Activated CD4-positive, alpha-beta memory T cell treated with anti-CD3 and anti-CD28 coated beads, Interleukin-2, amount 10 ng/mL, durations not matched to agents 7 days and 5 days (primary cell): ENCODE results near the gene IL17A. TPM values are rescaled to one million over a fixed set of nuclear protein-coding genes. Genes with fewer than 3 reads are reported as not detected.
"Not testable (repeated sequence)": the region's sequence is repeated elsewhere in the genome, so short reads cannot be mapped to it uniquely, and the experiment has no call there.

ENCODE experiments used
- CTCF ChIA-PET: fragments of 350-600 bp; sonication (Branson Sonifier 250); formaldehyde crosslinking; loops from one replicate; lab custom pipeline; 2021; ENCODE audit warnings: antibody characterized with exemption, inconsistent platforms; lab: Charles Lee
- POLR2A ChIA-PET: fragments of 350-600 bp; sonication (Branson Sonifier 250); formaldehyde crosslinking; loops from one replicate; lab custom pipeline; 2021; ENCODE audit warnings: antibody characterized with exemption; lab: Charles Lee
- DNase-seq: peaks from one replicate; pipeline ENCODE4 v3.0.0-alpha.2; 2020
- H3K27ac Mint-ChIP-seq: one replicate; pipeline ENCODE4 v1.8.0; 2021; ENCODE audit warnings: mild to moderate bottlenecking, mixed read lengths
- H3K27me3 Mint-ChIP-seq: one replicate; pipeline ENCODE4 v1.8.0; 2021; ENCODE audit warnings: mixed read lengths
- H3K36me3 Mint-ChIP-seq: one replicate; pipeline ENCODE4 v1.8.0; 2021; ENCODE audit warnings: low read depth, mixed read lengths
- H3K4me1 Mint-ChIP-seq: one replicate; pipeline ENCODE4 v1.8.0; 2021; ENCODE audit warnings: mixed read lengths
- H3K4me3 Mint-ChIP-seq: one replicate; pipeline ENCODE4 v1.8.0; 2021; ENCODE audit warnings: mild to moderate bottlenecking, mixed read lengths
- H3K9me3 Mint-ChIP-seq: one replicate; pipeline ENCODE4 v1.8.0; 2021; ENCODE audit warnings: mixed read lengths
- total RNA-seq, 2 experiments: library from RNA; stranded (reverse); gene quantifications; one replicate each; pipeline ENCODE4 v1.2.3, GENCODE V29; 2021

Gene IL17A
- total RNA-seq, 2 experiments from 2014 or later, result 5.5 to 6.2 TPM

- Mint-ChIP-seq H3K36me3 (no peaks in the 10 kb centered on the region), H3K27ac (no peak overlapping the region), H3K4me1 (peaks cover 31% of the 10 kb centered on the region), H3K9me3 (no peaks in the 10 kb centered on the region), H3K4me3 (no peak overlapping the region), H3K27me3 (peaks cover 17% of the 10 kb centered on the region)
- CTCF ChIA-PET, result interaction anchor here (0.6 kb wide), 1 partner anchor 243 kb away, joined by 6 read pairs; no protein-coding TSS in a partner anchor
- DNase-seq, result no peak
- POLR2A ChIA-PET, result no interaction called here
Observed at GRCh38 chr6:52154381-52154780, 31.8 kb upstream of the IL17A start.

GRCh38 chr6:52155791-52156576 is 30.2 kb upstream of the IL17A start:
- Mint-ChIP-seq H3K4me3 (no peak overlapping the region), H3K4me1 (peaks cover 31% of the 10 kb centered on the region), H3K27me3 (peaks cover 17% of the 10 kb centered on the region), H3K36me3 (no peaks in the 10 kb centered on the region), H3K9me3 (peaks cover 4% of the 10 kb centered on the region), H3K27ac (no peak overlapping the region)
- CTCF ChIA-PET, result interaction anchor here (1.0 kb wide), 2 partner anchors 15 to 107 kb away, joined by 3 read pairs; no protein-coding TSS in a partner anchor
- DNase-seq, result peak; percentile 21
- POLR2A ChIA-PET, result interaction anchor here (0.7 to 1.4 kb wide), 3 partner anchors 97 to 129 kb away, joined by 3 to 4 read pairs (median 4); partner anchors contain the start of gene MCM3

- peaks cover 4% of the 10 kb centered on the region for H3K36me3 Mint-ChIP-seq
- no peak overlapping the region for H3K27ac Mint-ChIP-seq
- ChIA-PET POLR2A (interaction anchor here (0.8 to 1.4 kb wide), 4 partner anchors 73 to 127 kb away, joined by 3 to 4 read pairs (median 4); partner anchors contain the start of gene MCM3), CTCF (interaction anchor here (0.7 to 1.8 kb wide), 5 partner anchors 22 to 506 kb away, joined by 3 to 6 read pairs (median 3); no protein-coding TSS in a partner anchor)
- no peak overlapping the region for H3K4me3 Mint-ChIP-seq
- peaks cover 7% of the 10 kb centered on the region for H3K9me3 Mint-ChIP-seq
- peaks cover 26% of the 10 kb centered on the region for H3K27me3 Mint-ChIP-seq
- peak; percentile 26 for DNase-seq
- H3K4me1 Mint-ChIP-seq, result peaks cover 45% of the 10 kb centered on the region
Observed at GRCh38 chr6:52157301-52157941, 28.8 kb upstream of the IL17A start.

- Mint-ChIP-seq H3K4me3 (no peak overlapping the region), H3K27me3 (peaks cover 34% of the 10 kb centered on the region), H3K4me1 (peaks cover 43% of the 10 kb centered on the region), H3K9me3 (peaks cover 7% of the 10 kb centered on the region), H3K36me3 (peaks cover 4% of the 10 kb centered on the region), H3K27ac (no peak overlapping the region)
- ChIA-PET CTCF (interaction anchor here (1.0 to 1.5 kb wide), 2 partner anchors 103 to 126 kb away, joined by 3 to 4 read pairs; no protein-coding TSS in a partner anchor), POLR2A (no interaction called here)
- DNase-seq, result no peak
Observed at GRCh38 chr6:52160472-52161104, 25.6 kb upstream of the IL17A start.

- ChIA-PET CTCF (interaction anchor here (0.7 to 4.0 kb wide), 5 partner anchors 14 to 238 kb away, joined by 3 to 51 read pairs (median 3); no protein-coding TSS in a partner anchor), POLR2A (interaction anchor here (0.9 to 1.5 kb wide), 3 partner anchors 102 to 501 kb away, joined by 3 to 8 read pairs (median 3); no protein-coding TSS in a partner anchor)
- Mint-ChIP-seq H3K4me1 (peaks cover 31% of the 10 kb centered on the region), H3K27me3 (peaks cover 37% of the 10 kb centered on the region), H3K9me3 (peaks cover 7% of the 10 kb centered on the region), H3K36me3 (peaks cover 4% of the 10 kb centered on the region), H3K27ac (no peak overlapping the region), H3K4me3 (no peak overlapping the region)
- DNase-seq, result no peak
Observed at GRCh38 chr6:52161689-52162438, 24.3 kb upstream of the IL17A start.

GRCh38 chr6:52162940-52163908 is 23.0 kb upstream of the IL17A start:
- Mint-ChIP-seq H3K27ac (no peak overlapping the region), H3K4me3 (no peak overlapping the region), H3K36me3 (peaks cover 4% of the 10 kb centered on the region), H3K9me3 (peaks cover 8% of the 10 kb centered on the region), H3K4me1 (peaks cover 19% of the 10 kb centered on the region), H3K27me3 (peaks cover 45% of the 10 kb centered on the region)
- DNase-seq, result no peak
- POLR2A ChIA-PET, result interaction anchor here (1.1 to 1.5 kb wide), 2 partner anchors 101 to 500 kb away, joined by 3 to 8 read pairs; no protein-coding TSS in a partner anchor
- CTCF ChIA-PET, result interaction anchor here (0.7 to 4.0 kb wide), 8 partner anchors 13 to 122 kb away, joined by 3 to 51 read pairs (median 4); no protein-coding TSS in a partner anchor

- peaks cover 19% of the 10 kb centered on the region for H3K4me1 Mint-ChIP-seq
- peaks cover 12% of the 10 kb centered on the region for H3K9me3 Mint-ChIP-seq
- no peak overlapping the region for H3K27ac Mint-ChIP-seq
- peaks cover 48% of the 10 kb centered on the region for H3K27me3 Mint-ChIP-seq
- CTCF ChIA-PET, result interaction anchor here (1.0 to 4.0 kb wide), 6 partner anchors 69 to 104 kb away, joined by 3 to 51 read pairs (median 4); no protein-coding TSS in a partner anchor
- POLR2A ChIA-PET, result interaction anchor here (1.0 to 1.3 kb wide), 2 partner anchors 99 to 108 kb away, joined by 3 to 4 read pairs; no protein-coding TSS in a partner anchor
- no peak overlapping the region for H3K4me3 Mint-ChIP-seq
- peaks cover 6% of the 10 kb centered on the region for H3K36me3 Mint-ChIP-seq
- no peak for DNase-seq
Observed at GRCh38 chr6:52164319-52165094, 21.7 kb upstream of the IL17A start.

- H3K36me3 Mint-ChIP-seq, result peaks cover 2% of the 10 kb centered on the region
- peaks cover 57% of the 10 kb centered on the region for H3K27me3 Mint-ChIP-seq
- POLR2A ChIA-PET, result no interaction called here
- CTCF ChIA-PET, result interaction anchor here (0.7 kb wide), 1 partner anchor 946 kb away, joined by 6 read pairs; no protein-coding TSS in a partner anchor
- H3K9me3 Mint-ChIP-seq, result peaks cover 5% of the 10 kb centered on the region
- DNase-seq, result no peak
- H3K27ac Mint-ChIP-seq, result no peak overlapping the region
- peaks cover 6% of the 10 kb centered on the region for H3K4me1 Mint-ChIP-seq
- no peak overlapping the region for H3K4me3 Mint-ChIP-seq
Observed at GRCh38 chr6:52167267-52167666, 18.9 kb upstream of the IL17A start.

GRCh38 chr6:52168351-52168750 is 17.8 kb upstream of the IL17A start:
- peaks cover 61% of the 10 kb centered on the region for H3K27me3 Mint-ChIP-seq
- H3K4me1 Mint-ChIP-seq, H3K4me3 Mint-ChIP-seq, H3K36me3 Mint-ChIP-seq, CTCF ChIA-PET, DNase-seq, H3K9me3 Mint-ChIP-seq, POLR2A ChIA-PET, H3K27ac Mint-ChIP-seq: not testable (repeated sequence)

- POLR2A ChIA-PET, result no interaction called here
- Mint-ChIP-seq H3K9me3 (no peaks in the 10 kb centered on the region), H3K27me3 (peaks cover 41% of the 10 kb centered on the region), H3K27ac (no peak overlapping the region), H3K36me3 (peaks cover 2% of the 10 kb centered on the region), H3K4me3 (no peak overlapping the region), H3K4me1 (peaks cover 7% of the 10 kb centered on the region)
- CTCF ChIA-PET, result no interaction called here
- no peak for DNase-seq
Observed at GRCh38 chr6:52174118-52174517, 12.1 kb upstream of the IL17A start.
